Activated B cell treated with CpG ODN at 0.5 μM for 24 hours (primary cell): ENCODE measurements around the gene PROX1. TPM values are rescaled to one million over a fixed set of nuclear protein-coding genes. Genes with fewer than 3 reads are reported as not detected.

Experiments
- ATAC-seq: fragments of 200-7000 bp; cut with Tn5 transposase; one replicate; pipeline ENCODE4 v1.10.0; 2021; ENCODE audit warnings: low read depth, mild to moderate bottlenecking, moderate library complexity
- CTCF ChIA-PET: fragments of 350-600 bp; sonication (Branson Sonifier 250); formaldehyde crosslinking; loops from one replicate; lab custom pipeline; 2021; ENCODE audit warnings: antibody characterized with exemption; lab: Charles Lee
- POLR2A ChIA-PET: fragments of 350-600 bp; sonication (Branson Sonifier 250); formaldehyde crosslinking; loops from one replicate; lab custom pipeline; 2021; ENCODE audit warnings: antibody characterized with exemption; lab: Charles Lee
- DNase-seq: peaks from one replicate; pipeline ENCODE4 v3.0.0; 2022
- H3K27ac Mint-ChIP-seq: one replicate; pipeline ENCODE4 v1.8.0; 2020; ENCODE audit warnings: mixed read lengths
- H3K27me3 Mint-ChIP-seq: one replicate; pipeline ENCODE4 v1.8.0; 2021; ENCODE audit warnings: mixed read lengths
- H3K36me3 Mint-ChIP-seq: one replicate; pipeline ENCODE4 v1.8.0; 2021; ENCODE audit warnings: low read depth, mixed read lengths
- H3K4me1 Mint-ChIP-seq: one replicate; pipeline ENCODE4 v1.8.0; 2021; ENCODE audit warnings: mixed read lengths
- H3K4me3 Mint-ChIP-seq: one replicate; pipeline ENCODE4 v1.8.0; 2020; ENCODE audit warnings: mild to moderate bottlenecking, mixed read lengths
- H3K9me3 Mint-ChIP-seq: one replicate; pipeline ENCODE4 v1.8.0; 2020; ENCODE audit warnings: mixed read lengths
- intact Hi-C: fragments of 100-400 bp; cut with micrococcal nuclease; formaldehyde crosslinking; loops from one replicate; pipeline ENCODE4 v1.15.1; 2024
- total RNA-seq: library from RNA; stranded (reverse); gene quantifications from 2 replicates; pipeline ENCODE4 v1.2.3, GENCODE V29; 2022
- TF ChIP-seq, protein P1 (sequence below): fragments of 200-600 bp; IDR thresholded peaks from one replicate; pipeline ENCODE4 v1.8.0; 2022; ENCODE audit warnings: antibody characterized with exemption, mild to moderate bottlenecking

Gene PROX1
- total RNA-seq, 1 donor from 2014 or later = 1.00 TPM

DNA sequence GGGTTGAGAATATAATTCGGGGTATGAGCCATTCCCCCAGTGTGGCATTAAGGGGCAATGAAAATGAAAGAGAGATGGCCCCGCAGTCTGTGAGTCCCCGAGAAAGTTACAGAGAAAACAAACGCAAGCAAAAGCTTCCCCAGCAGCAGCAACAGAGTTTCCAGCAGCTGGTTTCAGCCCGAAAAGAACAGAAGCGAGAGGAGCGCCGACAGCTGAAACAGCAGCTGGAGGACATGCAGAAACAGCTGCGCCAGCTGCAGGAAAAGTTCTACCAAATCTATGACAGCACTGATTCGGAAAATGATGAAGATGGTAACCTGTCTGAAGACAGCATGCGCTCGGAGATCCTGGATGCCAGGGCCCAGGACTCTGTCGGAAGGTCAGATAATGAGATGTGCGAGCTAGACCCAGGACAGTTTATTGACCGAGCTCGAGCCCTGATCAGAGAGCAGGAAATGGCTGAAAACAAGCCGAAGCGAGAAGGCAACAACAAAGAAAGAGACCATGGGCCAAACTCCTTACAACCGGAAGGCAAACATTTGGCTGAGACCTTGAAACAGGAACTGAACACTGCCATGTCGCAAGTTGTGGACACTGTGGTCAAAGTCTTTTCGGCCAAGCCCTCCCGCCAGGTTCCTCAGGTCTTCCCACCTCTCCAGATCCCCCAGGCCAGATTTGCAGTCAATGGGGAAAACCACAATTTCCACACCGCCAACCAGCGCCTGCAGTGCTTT, 9.4 kb downstream of the PROX1 start:
- H3K4me3 Mint-ChIP-seq = no peak overlapping the region
- no peak for ATAC-seq
- intact Hi-C loops = no loop called here
- DNase-seq = no peak
- ChIA-PET POLR2A (no interaction called here), CTCF (no interaction called here)
- no peaks in the 10 kb centered on the region for H3K9me3 Mint-ChIP-seq
- no peaks in the 10 kb centered on the region for H3K36me3 Mint-ChIP-seq
- H3K4me1 Mint-ChIP-seq = no peaks in the 10 kb centered on the region
- H3K27me3 Mint-ChIP-seq = peaks cover 7% of the 10 kb centered on the region
- H3K27ac Mint-ChIP-seq = no peak overlapping the region
- TF ChIP-seq, protein P1, sequence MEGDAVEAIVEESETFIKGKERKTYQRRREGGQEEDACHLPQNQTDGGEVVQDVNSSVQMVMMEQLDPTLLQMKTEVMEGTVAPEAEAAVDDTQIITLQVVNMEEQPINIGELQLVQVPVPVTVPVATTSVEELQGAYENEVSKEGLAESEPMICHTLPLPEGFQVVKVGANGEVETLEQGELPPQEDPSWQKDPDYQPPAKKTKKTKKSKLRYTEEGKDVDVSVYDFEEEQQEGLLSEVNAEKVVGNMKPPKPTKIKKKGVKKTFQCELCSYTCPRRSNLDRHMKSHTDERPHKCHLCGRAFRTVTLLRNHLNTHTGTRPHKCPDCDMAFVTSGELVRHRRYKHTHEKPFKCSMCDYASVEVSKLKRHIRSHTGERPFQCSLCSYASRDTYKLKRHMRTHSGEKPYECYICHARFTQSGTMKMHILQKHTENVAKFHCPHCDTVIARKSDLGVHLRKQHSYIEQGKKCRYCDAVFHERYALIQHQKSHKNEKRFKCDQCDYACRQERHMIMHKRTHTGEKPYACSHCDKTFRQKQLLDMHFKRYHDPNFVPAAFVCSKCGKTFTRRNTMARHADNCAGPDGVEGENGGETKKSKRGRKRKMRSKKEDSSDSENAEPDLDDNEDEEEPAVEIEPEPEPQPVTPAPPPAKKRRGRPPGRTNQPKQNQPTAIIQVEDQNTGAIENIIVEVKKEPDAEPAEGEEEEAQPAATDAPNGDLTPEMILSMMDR = no peak

DNA sequence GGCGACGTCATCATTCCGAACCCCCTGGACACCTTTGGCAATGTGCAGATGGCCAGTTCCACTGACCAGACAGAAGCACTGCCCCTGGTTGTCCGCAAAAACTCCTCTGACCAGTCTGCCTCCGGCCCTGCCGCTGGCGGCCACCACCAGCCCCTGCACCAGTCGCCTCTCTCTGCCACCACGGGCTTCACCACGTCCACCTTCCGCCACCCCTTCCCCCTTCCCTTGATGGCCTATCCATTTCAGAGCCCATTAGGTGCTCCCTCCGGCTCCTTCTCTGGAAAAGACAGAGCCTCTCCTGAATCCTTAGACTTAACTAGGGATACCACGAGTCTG, 10.0 kb downstream of the PROX1 start:
- Mint-ChIP-seq H3K9me3 (no peaks in the 10 kb centered on the region), H3K4me3 (no peak overlapping the region), H3K4me1 (no peaks in the 10 kb centered on the region), H3K36me3 (no peaks in the 10 kb centered on the region), H3K27me3 (peaks cover 5% of the 10 kb centered on the region), H3K27ac (no peak overlapping the region)
- ChIA-PET CTCF (no interaction called here), POLR2A (no interaction called here)
- intact Hi-C loops = no loop called here
- TF ChIP-seq, protein P1 = no peak
- no peak for DNase-seq
- ATAC-seq = no peak

DNA sequence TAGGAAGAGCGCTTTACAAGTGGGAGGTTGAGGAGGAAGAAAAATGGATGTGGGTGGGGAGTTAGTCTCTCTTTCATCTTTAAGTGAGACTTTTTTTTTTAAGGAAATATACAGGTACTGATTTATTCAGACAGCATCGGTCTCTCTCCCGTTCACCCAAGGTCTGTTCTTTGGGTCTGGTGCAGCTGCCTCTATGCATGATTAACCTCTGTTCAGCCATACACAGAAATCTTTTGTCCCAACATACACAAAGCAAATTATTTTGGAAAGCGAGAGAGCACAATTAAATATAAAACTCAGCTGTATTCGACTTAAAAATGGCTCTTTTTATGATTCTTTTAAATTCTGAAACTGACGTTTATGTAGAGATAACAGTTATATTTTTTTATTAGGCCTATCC, 11.0 kb downstream of the PROX1 start:
- H3K4me3 Mint-ChIP-seq = no peak overlapping the region
- DNase-seq (no peak), ATAC-seq (no peak)
- CTCF ChIA-PET = no interaction called here
- H3K4me1 Mint-ChIP-seq = no peaks in the 10 kb centered on the region
- intact Hi-C loops = no loop called here
- TF ChIP-seq, protein P1 = no peak
- POLR2A ChIA-PET = no interaction called here
- H3K9me3 Mint-ChIP-seq = no peaks in the 10 kb centered on the region
- H3K27ac Mint-ChIP-seq = no peak overlapping the region
- no peaks in the 10 kb centered on the region for H3K36me3 Mint-ChIP-seq
- peaks cover 3% of the 10 kb centered on the region for H3K27me3 Mint-ChIP-seq

- CTCF ChIA-PET = no interaction called here
- TF ChIP-seq, protein P1 = no peak
- H3K4me3 Mint-ChIP-seq = no peak overlapping the region
- no peak overlapping the region for H3K27ac Mint-ChIP-seq
- no peaks in the 10 kb centered on the region for H3K4me1 Mint-ChIP-seq
- POLR2A ChIA-PET = no interaction called here
- H3K9me3 Mint-ChIP-seq = no peaks in the 10 kb centered on the region
- DNase-seq (no peak), ATAC-seq (no peak)
- intact Hi-C loops = no loop called here
- no peaks in the 10 kb centered on the region for H3K36me3 Mint-ChIP-seq
- no peaks in the 10 kb centered on the region for H3K27me3 Mint-ChIP-seq
Observed at GRCh38 chr1:213999732-214000131, 12.0 kb downstream of the PROX1 start.

- intact Hi-C loops = no loop called here
- TF ChIP-seq, protein P1 = no peak
- CTCF ChIA-PET = no interaction called here
- Mint-ChIP-seq H3K4me3 (no peak overlapping the region), H3K9me3 (no peaks in the 10 kb centered on the region), H3K36me3 (no peaks in the 10 kb centered on the region), H3K27me3 (no peaks in the 10 kb centered on the region), H3K4me1 (no peaks in the 10 kb centered on the region), H3K27ac (no peak overlapping the region)
- no peak for ATAC-seq
- POLR2A ChIA-PET = no interaction called here
- no peak for DNase-seq
Observed at GRCh38 chr1:214002060-214002459, 14.3 kb downstream of the PROX1 start.
